ENCODE results near the gene UHRF2. TPM values are rescaled to one million over a fixed set of nuclear protein-coding genes. Genes with fewer than 3 reads are reported as not detected.
"Not testable (repeated sequence)": the region's sequence is repeated elsewhere in the genome, so short reads cannot be mapped to it uniquely, and the experiment has no call there.

UHRF2 gene, protein sequence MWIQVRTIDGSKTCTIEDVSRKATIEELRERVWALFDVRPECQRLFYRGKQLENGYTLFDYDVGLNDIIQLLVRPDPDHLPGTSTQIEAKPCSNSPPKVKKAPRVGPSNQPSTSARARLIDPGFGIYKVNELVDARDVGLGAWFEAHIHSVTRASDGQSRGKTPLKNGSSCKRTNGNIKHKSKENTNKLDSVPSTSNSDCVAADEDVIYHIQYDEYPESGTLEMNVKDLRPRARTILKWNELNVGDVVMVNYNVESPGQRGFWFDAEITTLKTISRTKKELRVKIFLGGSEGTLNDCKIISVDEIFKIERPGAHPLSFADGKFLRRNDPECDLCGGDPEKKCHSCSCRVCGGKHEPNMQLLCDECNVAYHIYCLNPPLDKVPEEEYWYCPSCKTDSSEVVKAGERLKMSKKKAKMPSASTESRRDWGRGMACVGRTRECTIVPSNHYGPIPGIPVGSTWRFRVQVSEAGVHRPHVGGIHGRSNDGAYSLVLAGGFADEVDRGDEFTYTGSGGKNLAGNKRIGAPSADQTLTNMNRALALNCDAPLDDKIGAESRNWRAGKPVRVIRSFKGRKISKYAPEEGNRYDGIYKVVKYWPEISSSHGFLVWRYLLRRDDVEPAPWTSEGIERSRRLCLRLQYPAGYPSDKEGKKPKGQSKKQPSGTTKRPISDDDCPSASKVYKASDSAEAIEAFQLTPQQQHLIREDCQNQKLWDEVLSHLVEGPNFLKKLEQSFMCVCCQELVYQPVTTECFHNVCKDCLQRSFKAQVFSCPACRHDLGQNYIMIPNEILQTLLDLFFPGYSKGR
- total RNA-seq, result 53.8 TPM

DNA sequence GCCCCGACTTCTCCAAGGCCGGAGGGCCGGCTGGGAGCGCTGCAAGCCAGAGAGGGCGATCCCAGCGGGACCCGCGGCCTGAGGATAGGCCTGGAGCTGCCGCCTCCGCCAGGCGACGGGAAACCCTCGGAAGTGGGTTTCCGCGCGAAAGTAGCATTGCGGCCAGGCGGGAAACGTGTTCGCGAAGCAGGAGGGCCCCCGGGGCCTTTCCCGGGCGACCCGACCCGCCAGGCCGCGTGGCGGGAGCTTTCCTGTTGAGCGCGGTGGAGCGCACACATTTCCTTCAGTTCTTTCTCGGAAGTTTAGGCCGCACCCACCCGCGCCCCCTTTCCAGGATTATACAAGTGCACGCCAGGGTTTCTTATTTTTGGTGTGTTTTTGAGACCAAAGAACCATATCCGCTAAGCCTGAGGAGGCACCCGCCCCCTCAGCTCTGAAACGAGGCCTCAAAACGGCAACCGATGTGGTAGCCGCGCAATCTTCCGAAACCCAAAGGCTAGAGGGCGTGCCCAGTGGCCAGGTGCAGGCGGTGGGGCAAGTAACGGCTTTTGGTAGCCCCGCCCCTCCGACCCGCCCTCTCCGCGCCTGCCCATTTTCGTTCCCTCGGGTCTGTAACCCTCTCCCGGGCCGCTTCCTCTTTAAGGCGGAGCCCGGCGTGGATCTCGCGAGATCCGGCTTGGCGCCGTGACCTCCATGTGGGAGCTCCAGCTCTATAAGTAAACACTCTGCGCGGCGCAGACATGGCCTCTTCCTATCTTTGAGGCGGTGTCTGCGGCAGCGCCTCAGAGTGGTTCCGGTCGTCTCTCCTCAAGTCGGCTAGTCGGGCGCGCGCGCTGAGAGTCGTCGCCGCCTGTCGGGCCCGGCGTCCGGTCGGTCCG, at the start of gene UHRF2:
TSS of gene UHRF2 (plus strand) at position 713 of the 878 bp plus-strand sequence. CDS start 292 bp downstream, outside the sequence.
- H3K27ac ChIP-seq (ENCODE audit: low read depth, low read length), result peak within 1 kb of the TSS; percentile 86
- H3K9me3 ChIP-seq (ENCODE audit: control insufficient read depth in 3 of 3, low read length in 3 of 3), result no peaks in the 10 kb centered on the region
- peaks cover 0 to 4% (median 0%) of the 10 kb centered on the region in 3 donors for H3K36me3 ChIP-seq (ENCODE audit: control insufficient read depth in 3 of 3, insufficient read depth in 3 of 3, low read length in 3 of 3)
- peaks cover 0 to 4% (median 0%) of the 10 kb centered on the region in 3 donors for H3K27me3 ChIP-seq (ENCODE audit: control insufficient read depth in 3 of 3, insufficient read depth in 3 of 3, low read length in 3 of 3)
- H3K9ac ChIP-seq (ENCODE audit: low read depth in 1 of 3, low read length in 3 of 3), result peak within 1 kb of the TSS; percentile 82 to 90 (median 88)
- peaks cover 11 to 25% (median 11%) of the 10 kb centered on the region in 3 donors for H3K4me1 ChIP-seq (ENCODE audit: control insufficient read depth in 3 of 3, insufficient read depth in 3 of 3, low read length in 3 of 3)
- peak within 1 kb of the TSS; percentile 81 to 89 (median 88) for H3K4me3 ChIP-seq (ENCODE audit: low read length in 3 of 3)

DNA sequence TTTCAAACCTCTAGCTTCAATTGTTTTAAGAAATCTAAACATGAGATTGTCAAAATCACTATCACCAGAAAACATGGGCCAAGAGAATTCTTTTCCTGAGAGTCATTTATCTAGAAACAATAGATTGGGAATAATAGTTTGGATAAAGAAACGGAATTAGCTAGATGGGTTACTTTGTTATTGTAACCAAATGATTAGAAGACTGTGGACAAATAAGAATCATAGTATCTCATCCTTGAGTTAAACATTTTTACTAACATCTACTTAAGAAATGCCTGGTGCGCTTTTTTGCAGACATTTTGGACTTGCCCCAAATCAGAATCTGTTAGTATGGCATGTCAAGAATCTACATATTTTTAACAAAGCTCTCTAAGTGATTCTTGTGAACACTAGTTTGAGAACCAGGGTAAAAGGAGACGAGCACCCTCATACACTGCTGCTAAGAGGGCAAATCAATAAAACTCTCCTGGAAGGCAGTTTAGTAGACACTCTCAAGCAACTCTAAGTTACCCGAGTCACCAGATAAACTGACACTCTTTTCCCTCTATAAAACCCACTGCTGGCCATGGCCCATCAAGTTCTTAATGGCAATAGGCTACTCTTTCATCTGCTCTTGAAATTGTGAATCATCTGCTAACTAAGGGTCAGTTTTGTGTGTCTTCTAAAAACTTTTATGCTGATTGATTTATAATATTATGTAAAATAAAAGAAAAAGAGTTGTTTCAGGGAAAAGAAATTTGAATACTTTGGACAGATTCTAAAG, 45.7 kb upstream of the UHRF2 start:
- Histone ChIP-seq H3K9me3 (ENCODE audit: control insufficient read depth in 3 of 3, low read length in 3 of 3) (no peaks in the 10 kb centered on the region), H3K27ac (ENCODE audit: low read depth, low read length) (no peak overlapping the region), H3K36me3 (ENCODE audit: control insufficient read depth in 3 of 3, insufficient read depth in 3 of 3, low read length in 3 of 3) (no peaks in the 10 kb centered on the region), H3K9ac (ENCODE audit: low read depth in 1 of 3, low read length in 3 of 3) (no peak overlapping the region), H3K4me3 (ENCODE audit: low read length in 3 of 3) (no peak overlapping the region), H3K4me1 (ENCODE audit: control insufficient read depth in 3 of 3, insufficient read depth in 3 of 3, low read length in 3 of 3) (no peaks in the 10 kb centered on the region), H3K27me3 (ENCODE audit: control insufficient read depth in 3 of 3, insufficient read depth in 3 of 3, low read length in 3 of 3) (no peaks in the 10 kb centered on the region)

DNA sequence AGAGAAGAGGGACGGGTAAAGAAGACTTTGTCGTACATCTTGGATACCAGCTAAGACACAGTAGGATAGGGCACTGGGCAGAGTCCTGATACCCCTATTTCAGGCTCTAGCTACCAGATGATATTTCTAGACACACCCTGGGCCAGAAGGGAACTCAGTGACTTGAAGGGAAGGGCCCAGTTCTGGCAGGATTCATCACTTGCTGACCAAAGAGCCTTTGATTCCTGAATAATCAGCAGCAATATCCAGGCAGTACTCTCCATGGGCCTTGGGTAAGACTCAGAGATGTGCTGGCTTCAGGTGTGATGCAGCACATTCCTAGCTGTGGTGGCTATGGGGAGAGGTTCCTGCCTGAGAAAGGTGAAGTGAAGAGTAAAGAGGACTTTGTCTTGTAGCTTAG, 44.2 kb upstream of the UHRF2 start:
- Histone ChIP-seq H3K9me3 (ENCODE audit: control insufficient read depth in 3 of 3, low read length in 3 of 3) (no peaks in the 10 kb centered on the region), H3K4me3 (ENCODE audit: low read length in 3 of 3) (no peak overlapping the region), H3K27me3 (ENCODE audit: control insufficient read depth in 3 of 3, insufficient read depth in 3 of 3, low read length in 3 of 3) (no peaks in the 10 kb centered on the region), H3K27ac (ENCODE audit: low read depth, low read length) (no peak overlapping the region), H3K4me1 (ENCODE audit: control insufficient read depth in 3 of 3, insufficient read depth in 3 of 3, low read length in 3 of 3) (no peaks in the 10 kb centered on the region), H3K36me3 (ENCODE audit: control insufficient read depth in 3 of 3, insufficient read depth in 3 of 3, low read length in 3 of 3) (no peaks in the 10 kb centered on the region), H3K9ac (ENCODE audit: low read depth in 1 of 3, low read length in 3 of 3) (no peak overlapping the region)

DNA sequence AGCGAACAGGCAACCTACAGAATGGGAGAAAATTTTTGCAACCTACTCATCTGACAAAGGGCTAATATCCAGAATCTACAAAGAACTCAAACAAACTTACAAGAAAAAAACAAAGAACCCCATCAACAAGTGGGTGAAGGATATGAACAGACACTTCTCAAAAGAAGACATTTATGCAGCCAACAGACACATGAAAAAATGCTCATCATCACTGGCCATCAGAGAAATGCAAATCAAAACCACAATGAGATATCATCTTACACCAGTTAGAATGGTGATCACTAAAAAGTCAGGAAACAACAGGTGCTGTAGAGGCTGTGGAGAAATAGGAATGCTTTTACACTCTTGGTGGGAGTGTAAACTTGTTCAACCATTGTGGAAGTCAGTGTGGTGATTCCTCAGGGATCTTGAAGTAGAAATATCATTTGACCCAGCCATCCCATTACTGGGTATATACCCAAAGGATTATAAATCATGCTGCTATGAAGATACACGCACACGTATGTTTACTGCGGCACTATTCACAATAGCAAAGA, 31.5 kb upstream of the UHRF2 start:
- H3K9ac ChIP-seq (ENCODE audit: low read depth in 1 of 3, low read length in 3 of 3); H3K36me3 ChIP-seq (ENCODE audit: control insufficient read depth in 3 of 3, insufficient read depth in 3 of 3, low read length in 3 of 3); H3K27me3 ChIP-seq (ENCODE audit: control insufficient read depth in 3 of 3, insufficient read depth in 3 of 3, low read length in 3 of 3); H3K4me3 ChIP-seq (ENCODE audit: low read length in 3 of 3); H3K9me3 ChIP-seq (ENCODE audit: control insufficient read depth in 3 of 3, low read length in 3 of 3); H3K27ac ChIP-seq (ENCODE audit: low read depth, low read length); H3K4me1 ChIP-seq (ENCODE audit: control insufficient read depth in 3 of 3, insufficient read depth in 3 of 3, low read length in 3 of 3): not testable (repeated sequence)

DNA sequence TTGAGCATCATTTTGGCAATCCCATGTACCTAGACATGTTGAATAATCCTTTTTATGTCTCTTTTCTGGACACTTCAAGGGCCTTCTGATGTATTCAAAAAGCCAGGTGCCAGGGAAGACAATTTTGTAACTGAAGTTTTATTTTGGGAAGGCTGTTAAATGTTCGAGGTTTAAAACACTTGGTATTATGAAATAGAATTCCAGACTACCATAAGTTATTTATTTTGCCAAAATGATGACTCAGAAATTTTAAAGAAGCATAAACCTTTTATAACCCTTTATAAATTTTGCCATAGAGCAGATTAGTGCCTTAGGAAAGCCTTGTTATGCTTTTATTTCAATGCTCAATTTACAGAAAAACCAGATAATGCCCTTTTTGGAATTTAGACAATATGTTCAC, 30.3 kb upstream of the UHRF2 start:
- Histone ChIP-seq H3K36me3 (ENCODE audit: control insufficient read depth in 3 of 3, insufficient read depth in 3 of 3, low read length in 3 of 3) (no peaks in the 10 kb centered on the region), H3K27ac (ENCODE audit: low read depth, low read length) (no peak overlapping the region), H3K4me1 (ENCODE audit: control insufficient read depth in 3 of 3, insufficient read depth in 3 of 3, low read length in 3 of 3) (no peaks in the 10 kb centered on the region), H3K4me3 (ENCODE audit: low read length in 3 of 3) (no peak overlapping the region), H3K9ac (ENCODE audit: low read depth in 1 of 3, low read length in 3 of 3) (no peak overlapping the region), H3K9me3 (ENCODE audit: control insufficient read depth in 3 of 3, low read length in 3 of 3) (no peaks in the 10 kb centered on the region), H3K27me3 (ENCODE audit: control insufficient read depth in 3 of 3, insufficient read depth in 3 of 3, low read length in 3 of 3) (no peaks in the 10 kb centered on the region)

DNA sequence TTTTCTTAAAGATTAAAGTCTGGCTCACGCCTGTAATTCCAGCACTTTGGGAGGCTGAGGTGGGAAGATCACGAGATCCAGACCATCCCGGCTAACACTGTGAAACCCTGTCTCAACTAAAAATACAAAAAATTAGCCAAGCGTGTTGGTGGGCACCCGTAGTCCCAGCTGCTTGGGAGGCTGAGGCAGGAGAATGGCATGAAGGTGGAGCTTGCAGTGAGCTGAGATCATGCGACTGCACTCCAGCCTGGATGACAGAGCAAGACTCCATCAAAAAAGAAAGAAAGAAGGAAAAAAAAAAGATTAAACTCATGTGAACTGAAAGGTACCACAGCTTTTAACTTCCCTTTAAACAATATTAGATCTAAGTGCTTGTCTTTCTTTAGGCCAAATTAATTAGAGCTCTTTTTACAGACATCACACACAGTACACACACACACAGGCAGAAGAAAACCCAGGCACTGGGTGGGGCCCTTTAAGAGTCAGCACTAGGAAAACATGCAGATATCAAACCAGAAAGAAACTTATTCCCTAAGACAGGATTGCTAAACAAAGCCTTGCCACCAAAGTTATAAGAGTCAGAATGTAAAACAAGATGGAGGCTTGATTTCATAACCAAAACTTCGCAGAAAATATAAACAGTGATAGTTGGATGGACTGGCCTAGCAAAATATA, 29.3 kb upstream of the UHRF2 start:
- Histone ChIP-seq H3K27ac (ENCODE audit: low read depth, low read length) (no peak overlapping the region), H3K9ac (ENCODE audit: low read depth in 1 of 3, low read length in 3 of 3) (no peak overlapping the region), H3K4me1 (ENCODE audit: control insufficient read depth in 3 of 3, insufficient read depth in 3 of 3, low read length in 3 of 3) (no peaks in the 10 kb centered on the region)

DNA sequence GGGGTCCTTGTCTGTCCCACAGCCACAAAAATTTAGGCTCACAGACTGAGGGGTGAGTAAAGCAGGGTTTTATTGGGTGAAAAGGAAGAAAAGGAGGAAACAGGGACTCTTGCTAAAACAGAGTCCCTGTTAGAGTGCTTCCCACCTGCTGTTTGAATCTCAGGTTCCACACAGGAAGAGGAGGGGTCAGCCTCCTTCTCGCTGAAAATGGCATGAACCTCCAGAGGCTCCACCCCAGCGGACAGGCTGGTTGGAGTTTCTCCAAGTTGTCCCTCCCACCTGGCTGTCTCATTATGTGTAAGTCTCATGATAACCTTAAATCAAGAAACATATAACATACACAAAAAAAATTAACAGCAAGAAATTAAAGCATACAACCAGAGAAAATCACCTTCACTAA, 28.3 kb upstream of the UHRF2 start:
- Histone ChIP-seq H3K27me3 (ENCODE audit: control insufficient read depth in 3 of 3, insufficient read depth in 3 of 3, low read length in 3 of 3) (no peaks in the 10 kb centered on the region), H3K36me3 (ENCODE audit: control insufficient read depth in 3 of 3, insufficient read depth in 3 of 3, low read length in 3 of 3) (no peaks in the 10 kb centered on the region), H3K9ac (ENCODE audit: low read depth in 1 of 3, low read length in 3 of 3) (no peak overlapping the region), H3K9me3 (ENCODE audit: control insufficient read depth in 3 of 3, low read length in 3 of 3) (no peaks in the 10 kb centered on the region), H3K27ac (ENCODE audit: low read depth, low read length) (no peak overlapping the region), H3K4me3 (ENCODE audit: low read length in 3 of 3) (no peak overlapping the region), H3K4me1 (ENCODE audit: control insufficient read depth in 3 of 3, insufficient read depth in 3 of 3, low read length in 3 of 3) (no peaks in the 10 kb centered on the region)

More for the DNA sequence above, 29.3 kb upstream of the UHRF2 start:
- H3K36me3 ChIP-seq (ENCODE audit: control insufficient read depth in 3 of 3, insufficient read depth in 3 of 3, low read length in 3 of 3), result no peaks in the 10 kb centered on the region
- no peaks in the 10 kb centered on the region for H3K9me3 ChIP-seq (ENCODE audit: control insufficient read depth in 3 of 3, low read length in 3 of 3)
- H3K27me3 ChIP-seq (ENCODE audit: control insufficient read depth in 3 of 3, insufficient read depth in 3 of 3, low read length in 3 of 3), result no peaks in the 10 kb centered on the region
- no peak overlapping the region for H3K4me3 ChIP-seq (ENCODE audit: low read length in 3 of 3)

DNA sequence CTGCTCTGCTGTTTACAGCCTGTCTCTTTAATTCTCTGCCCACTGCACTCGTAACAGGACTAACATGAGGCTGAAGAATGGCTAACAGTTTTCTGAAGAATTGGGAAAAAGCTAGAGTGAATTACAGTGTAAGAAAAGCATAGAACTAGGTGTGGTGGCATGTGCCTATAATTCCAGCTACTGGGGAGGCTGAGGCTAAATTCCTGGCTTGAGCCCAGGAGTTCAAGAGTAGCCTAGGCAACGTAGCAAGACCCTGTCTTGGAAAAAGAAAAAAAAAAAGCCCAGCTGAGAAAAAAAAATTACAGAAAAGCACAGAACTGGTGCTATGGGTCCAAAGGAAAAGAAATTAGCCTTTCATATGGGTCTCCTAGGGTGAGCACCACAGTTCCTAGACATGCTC, 13.9 kb upstream of the UHRF2 start:
- Histone ChIP-seq H3K36me3 (ENCODE audit: control insufficient read depth in 3 of 3, insufficient read depth in 3 of 3, low read length in 3 of 3) (no peaks in the 10 kb centered on the region), H3K9ac (ENCODE audit: low read depth in 1 of 3, low read length in 3 of 3) (no peak overlapping the region), H3K4me3 (ENCODE audit: low read length in 3 of 3) (no peak overlapping the region), H3K27me3 (ENCODE audit: control insufficient read depth in 3 of 3, insufficient read depth in 3 of 3, low read length in 3 of 3) (no peaks in the 10 kb centered on the region), H3K4me1 (ENCODE audit: control insufficient read depth in 3 of 3, insufficient read depth in 3 of 3, low read length in 3 of 3) (no peaks in the 10 kb centered on the region), H3K27ac (ENCODE audit: low read depth, low read length) (no peak overlapping the region), H3K9me3 (ENCODE audit: control insufficient read depth in 3 of 3, low read length in 3 of 3) (no peaks in the 10 kb centered on the region)

DNA sequence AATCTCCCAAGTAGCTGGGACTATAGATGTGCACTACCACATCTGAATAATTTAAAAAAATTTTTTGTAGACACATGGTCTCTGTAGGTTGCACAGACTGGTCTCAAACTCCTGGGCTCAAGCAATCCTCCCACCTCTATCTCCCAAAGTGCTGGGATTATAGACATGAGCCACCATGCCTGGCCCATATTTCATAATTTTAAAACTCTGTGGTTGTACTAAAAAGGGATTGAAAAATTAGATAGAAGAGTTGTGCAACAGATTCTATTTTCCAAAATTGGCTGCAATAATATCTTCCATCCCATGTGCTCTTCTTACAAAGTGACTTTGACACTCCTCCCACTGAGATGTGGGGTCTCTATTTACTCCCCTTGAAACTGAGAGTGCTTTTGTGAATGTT, 7.6 kb upstream of the UHRF2 start:
- H3K9me3 ChIP-seq (ENCODE audit: control insufficient read depth in 3 of 3, low read length in 3 of 3), result no peaks in the 10 kb centered on the region
- no peak overlapping the region for H3K27ac ChIP-seq (ENCODE audit: low read depth, low read length)
- no peaks in the 10 kb centered on the region for H3K4me1 ChIP-seq (ENCODE audit: control insufficient read depth in 3 of 3, insufficient read depth in 3 of 3, low read length in 3 of 3)
- H3K27me3 ChIP-seq (ENCODE audit: control insufficient read depth in 3 of 3, insufficient read depth in 3 of 3, low read length in 3 of 3), result peaks cover 0 to 4% (median 0%) of the 10 kb centered on the region in 3 donors
- H3K36me3 ChIP-seq (ENCODE audit: control insufficient read depth in 3 of 3, insufficient read depth in 3 of 3, low read length in 3 of 3), result no peaks in the 10 kb centered on the region
- no peak overlapping the region for H3K4me3 ChIP-seq (ENCODE audit: low read length in 3 of 3)
- H3K9ac ChIP-seq (ENCODE audit: low read depth in 1 of 3, low read length in 3 of 3), result no peak overlapping the region
